ENCODE results near the gene DNAJC5. TPM values are rescaled to one million over a fixed set of nuclear protein-coding genes. Genes with fewer than 3 reads are reported as not detected.

DNAJC5 gene
- 51.9 and 77.0 TPM in 2 replicates for total RNA-seq

GRCh38 chr20:63894358-63895201 lies at the start of gene DNAJC5:
Gene DNAJC5, plus strand, starts transcription at chr20:63895126. Its CDS starts 33,220 bp downstream, at chr20:63928346.

GRCh38 chr20:63861365-63861934 lies 33.5 kb upstream of the DNAJC5 start, which contains the start of gene ABHD16B:
Gene ABHD16B, plus strand, starts transcription at chr20:63861498. Its CDS starts 43 bp downstream, at chr20:63861541.

GRCh38 chr20:63864978-63865640 lies 29.8 kb upstream of the DNAJC5 start, which contains the start of gene TPD52L2:
Gene TPD52L2, plus strand, starts transcription at chr20:63865270. Its CDS starts 96 bp downstream, at chr20:63865366.

GRCh38 chr20:63955827-63956663 lies 61.1 kb downstream of the DNAJC5 start, which contains the start of gene UCKL1:
Gene UCKL1, minus strand, starts transcription at chr20:63956416. Its CDS starts 44 bp downstream, at chr20:63956372.

GRCh38 chr20:63969838-63970713 lies 75.2 kb downstream of the DNAJC5 start, which contains the start of gene ZNF512B:
Gene ZNF512B, minus strand, starts transcription at chr20:63969930. Its CDS starts 1,980 bp downstream, at chr20:63967950.

GRCh38 chr20:63979557-63980316 lies 84.8 kb downstream of the DNAJC5 start, which contains the start of gene SAMD10:
Gene SAMD10, minus strand, starts transcription at chr20:63979642. Its CDS starts 175 bp downstream, at chr20:63979467.

GRCh38 chr20:63980806-63981728 lies 86.1 kb downstream of the DNAJC5 start, which contains the start of gene PRPF6:
Gene PRPF6, plus strand, starts transcription at chr20:63981132. Its CDS starts 114 bp downstream, at chr20:63981246.

Small RNA genes within 50 kb of the gene (small RNA-seq; reads per million reads assigned to genes)
- gene MIR647 (ENCODE audit: low replicate concordance) (not detected), gene MIR941-2 (ENCODE audit: low replicate concordance) (not detected), gene MIR941-4 (ENCODE audit: low replicate concordance) (not detected), gene MIR941-5 (ENCODE audit: low replicate concordance) (not detected), gene RNU1-134P (ENCODE audit: low replicate concordance) (4.5 reads per million, percentile 86 among the genes with 10 or more reads in this experiment)

Other genes starting within 250 kb of the DNAJC5 start
- 9.2 and 41.1 TPM in 2 replicates for gene STMN3, start 241.7 kb upstream of the DNAJC5 start, total RNA-seq
- 24.5 and 29.5 TPM in 2 replicates for gene RTEL1, start 236.8 kb upstream of the DNAJC5 start, total RNA-seq
- 3.9 and 35.9 TPM in 2 replicates for gene TNFRSF6B, start 198.5 kb upstream of the DNAJC5 start, total RNA-seq
- gene ARFRP1, start 187.2 kb upstream of the DNAJC5 start, total RNA-seq, result 43.4 and 45.5 TPM in 2 replicates
- 20.6 and 24.9 TPM in 2 replicates for gene ZGPAT, start 187.1 kb upstream of the DNAJC5 start, total RNA-seq
- gene LIME1, start 158.5 kb upstream of the DNAJC5 start, total RNA-seq, result 3.1 and 4.2 TPM in 2 replicates
- gene SLC2A4RG, start 155.3 kb upstream of the DNAJC5 start, total RNA-seq, result 27.6 and 54.1 TPM in 2 replicates
- gene ZBTB46, start 63.9 kb upstream of the DNAJC5 start, total RNA-seq, result 3.3 and 20.5 TPM in 2 replicates
- gene ABHD16B, start 33.6 kb upstream of the DNAJC5 start, total RNA-seq, result not detected in 2 replicates
- 145 and 153 TPM in 2 replicates for gene TPD52L2, start 29.9 kb upstream of the DNAJC5 start, total RNA-seq
- gene UCKL1, start 61.3 kb downstream of the DNAJC5 start, total RNA-seq, result 21.2 and 33.5 TPM in 2 replicates
- gene ZNF512B, start 74.8 kb downstream of the DNAJC5 start, total RNA-seq, result 10.9 and 16.0 TPM in 2 replicates
- 1.7 and 2.6 TPM in 2 replicates for gene SAMD10, start 84.5 kb downstream of the DNAJC5 start, total RNA-seq
- gene PRPF6, start 86.0 kb downstream of the DNAJC5 start, total RNA-seq, result 48.2 and 74.4 TPM in 2 replicates
- 0.88 and 1.4 TPM in 2 replicates for gene C20orf204, start 141.1 kb downstream of the DNAJC5 start, total RNA-seq
- gene SOX18, start 154.5 kb downstream of the DNAJC5 start, total RNA-seq, result 0.43 TPM in 1 of 2 replicates, not detected in the other
- 13.9 and 27.6 TPM in 2 replicates for gene TCEA2, start 168.1 kb downstream of the DNAJC5 start, total RNA-seq
- 12.0 and 39.1 TPM in 2 replicates for gene RGS19, start 184.4 kb downstream of the DNAJC5 start, total RNA-seq
- 0.86 and 0.88 TPM in 2 replicates for gene OPRL1, start 185.0 kb downstream of the DNAJC5 start, total RNA-seq
- 0.43 TPM in 1 of 2 replicates, not detected in the other for gene LKAAEAR1, start 189.3 kb downstream of the DNAJC5 start, total RNA-seq
- not detected in 2 replicates for gene NPBWR2, start 212.4 kb downstream of the DNAJC5 start, total RNA-seq

All from placental pericyte (primary cell).